HepG2 (cell line): Measurements from ENCODE around the gene RPL3. TPM values are rescaled to one million over a fixed set of nuclear protein-coding genes. Genes with fewer than 3 reads are reported as not detected.

Experiments used
- EP300 ChIP-seq, 3 experiments: sonication (generic) in 1 of 3; formaldehyde crosslinking in 1 of 3; IDR thresholded peaks; 2 replicates each; pipeline versions ENCODE4 v1.5.1 to v1.6.1; 2011 to 2020; ENCODE audit warnings: low read depth in 2 of 3, low read length in 2 of 3, borderline replicate concordance in 1 of 3, improper control_type of control experiment in 1 of 3, mild to moderate bottlenecking in 1 of 3, missing genetic modification reagents in 1 of 3, moderate library complexity in 1 of 3
- HMGA1 ChIP-seq: sonication (generic); formaldehyde crosslinking; conservative IDR thresholded peaks from 2 replicates; pipeline ENCODE4 v1.4.0; 2020; ENCODE audit warnings: missing genetic modification reagents
- KLF9 ChIP-seq: IDR thresholded peaks from 2 replicates; pipeline ENCODE4 v1.6.1; 2016; ENCODE audit warnings: low read depth
- NCOA2 ChIP-seq: sonication (generic); formaldehyde crosslinking; IDR thresholded peaks from 2 replicates; pipeline ENCODE4 v1.8.0; 2022; ENCODE audit warnings: inconsistent platforms
- NFE2 ChIP-seq: sonication (generic); formaldehyde crosslinking; IDR thresholded peaks from 2 replicates; pipeline ENCODE4 v1.4.0; 2020; ENCODE audit warnings: missing genetic modification reagents
- NFRKB ChIP-seq: fragments of 450-650 bp; IDR thresholded peaks from 2 replicates; pipeline ENCODE4 v1.6.1; 2017
- NR2F2 ChIP-seq: IDR thresholded peaks from 2 replicates; pipeline ENCODE4 v1.6.1; 2012; ENCODE audit warnings: low read depth, inconsistent platforms, borderline replicate concordance
- SIX4 ChIP-seq: sonication (generic); formaldehyde crosslinking; IDR thresholded peaks from 2 replicates; pipeline ENCODE4 v1.4.0; 2020; ENCODE audit warnings: missing genetic modification reagents
- SOX5 ChIP-seq: IDR thresholded peaks from 2 replicates; pipeline ENCODE4 v1.6.1; 2016; ENCODE audit warnings: borderline replicate concordance
- SP5 ChIP-seq: IDR thresholded peaks from 2 replicates; pipeline ENCODE4 v1.6.1; 2016; ENCODE audit warnings: low read depth, borderline replicate concordance
- TMF1 ChIP-seq: sonication (generic); formaldehyde crosslinking; IDR thresholded peaks from 2 replicates; pipeline ENCODE4 v1.8.1; 2022; ENCODE audit warnings: low read depth, missing genetic modification reagents
- TOE1 ChIP-seq: sonication (generic); formaldehyde crosslinking; IDR thresholded peaks from 2 replicates; pipeline ENCODE4 v1.4.0; 2020; ENCODE audit warnings: mild to moderate bottlenecking, missing genetic modification reagents
- ZNF382 ChIP-seq: sonication (generic); formaldehyde crosslinking; IDR thresholded peaks from 2 replicates; pipeline ENCODE4 v1.5.0; 2020; ENCODE audit warnings: missing genetic modification reagents, mild to moderate bottlenecking, borderline replicate concordance
- ZNF44 ChIP-seq: sonication (generic); formaldehyde crosslinking; IDR thresholded peaks from 2 replicates; pipeline ENCODE4 v1.5.1; 2020; ENCODE audit warnings: mild to moderate bottlenecking, missing genetic modification reagents
- ZNF567 ChIP-seq: sonication (generic); formaldehyde crosslinking; IDR thresholded peaks from 2 replicates; pipeline ENCODE4 v1.8.1; 2023; ENCODE audit warnings: mild to moderate bottlenecking, missing genetic modification reagents, borderline replicate concordance
- ZNF775 ChIP-seq: sonication (generic); formaldehyde crosslinking; IDR thresholded peaks from 2 replicates; pipeline ENCODE4 v1.4.0; 2020; ENCODE audit warnings: missing genetic modification reagents, mild to moderate bottlenecking, moderate library complexity, borderline replicate concordance
- polyA plus RNA-seq, 8 experiments: library from polyadenylated mRNA; depleted of rRNA in 3 of 8; stranded (reverse) in 7 of 8; unstranded in 1 of 8; fragments of >200 nt; fragmentation: Illumina TruSeq in 4 of 8; extraction: Trizol in 4 of 8; gene quantifications; 2 replicates each; pipeline versions ENCODE4 v1.2.1 to v1.2.3, GENCODE V29; 2011 to 2016; ENCODE audit warnings: low read depth in 4 of 8, missing spikeins in 1 of 8, mixed read lengths in 1 of 8; ENCODE audit not compliant: insufficient read depth in 1 of 8
- total RNA-seq, 5 experiments: library from RNA; depleted of rRNA; stranded (reverse); fragments of >200 nt; fragmentation: Illumina TruSeq; extraction: Trizol; gene quantifications; 2 replicates each; pipeline ENCODE4 v1.2.3, GENCODE V29; 2016; ENCODE audit warnings: low read depth in 1 of 5
- TF ChIP-seq, protein P1 (sequence below): IDR thresholded peaks from 2 replicates; pipeline ENCODE4 v1.6.1; 2016
- TF ChIP-seq, protein P2 (sequence below): fragments of 450-650 bp; IDR thresholded peaks from 2 replicates; pipeline ENCODE4 v1.6.1; 2017
- TF ChIP-seq, protein P3 (sequence below): sonication (generic); formaldehyde crosslinking; IDR thresholded peaks from 2 replicates; pipeline ENCODE4 v1.4.0; 2020; ENCODE audit warnings: missing genetic modification reagents, borderline replicate concordance
- TF ChIP-seq, protein P4 (sequence below): sonication (generic); formaldehyde crosslinking; IDR thresholded peaks from 2 replicates; pipeline ENCODE4 v1.4.0; 2020; ENCODE audit warnings: missing genetic modification reagents
- TF ChIP-seq, protein P5 (sequence below): sonication (generic); formaldehyde crosslinking; IDR thresholded peaks from 2 replicates; pipeline ENCODE4 v1.4.0; 2020; ENCODE audit warnings: mild to moderate bottlenecking, missing genetic modification reagents

RPL3 gene
- total and polyA plus RNA-seq, 2 of the 13 experiments (the other 11 are each of a cell fraction or from before 2014, with no cell fraction given) = 1,051 to 3,279 TPM

DNA sequence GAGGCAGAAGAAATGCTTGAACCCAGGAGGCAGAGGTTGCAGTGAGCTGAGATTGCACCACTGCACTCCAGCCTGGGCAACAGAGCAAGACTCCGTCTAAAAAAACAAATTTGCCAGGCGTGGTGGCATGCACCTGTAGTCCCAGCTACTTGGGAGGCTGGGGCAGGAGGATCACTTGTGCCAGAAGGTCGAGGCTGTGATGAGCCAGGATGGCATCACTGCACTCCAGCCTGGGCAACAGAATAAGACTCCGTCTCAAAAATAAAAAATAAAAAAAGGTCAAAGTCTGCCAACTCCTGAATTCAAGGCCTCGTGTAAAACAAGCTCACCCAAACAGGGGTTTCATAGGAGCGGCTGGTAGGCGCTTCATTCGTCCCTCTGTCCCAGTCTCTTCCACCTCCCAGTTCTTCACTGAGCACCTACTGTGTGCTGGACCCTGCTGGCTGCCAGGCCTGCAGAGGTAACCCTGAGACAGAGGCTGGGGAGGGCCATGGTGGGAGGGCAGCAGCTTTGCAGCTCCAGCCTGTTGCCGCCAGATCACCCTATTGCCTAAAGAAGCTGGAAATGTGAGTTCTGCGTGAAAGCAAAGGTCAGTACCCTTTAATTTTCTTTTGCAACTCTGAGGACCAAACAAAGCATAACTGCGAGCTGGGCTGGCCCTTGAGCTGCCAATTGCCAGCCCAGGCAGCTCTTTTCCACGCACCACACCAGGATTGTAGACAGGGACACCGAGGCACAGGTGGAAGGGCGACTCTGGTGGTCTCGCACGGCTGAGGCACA is 15.3 kb downstream of the RPL3 start (continued):
- TF ChIP-seq ZNF775 = no peak
- TF ChIP-seq SIX4 (CRISPR knock-in tag) = no peak
- TF ChIP-seq, protein P1, sequence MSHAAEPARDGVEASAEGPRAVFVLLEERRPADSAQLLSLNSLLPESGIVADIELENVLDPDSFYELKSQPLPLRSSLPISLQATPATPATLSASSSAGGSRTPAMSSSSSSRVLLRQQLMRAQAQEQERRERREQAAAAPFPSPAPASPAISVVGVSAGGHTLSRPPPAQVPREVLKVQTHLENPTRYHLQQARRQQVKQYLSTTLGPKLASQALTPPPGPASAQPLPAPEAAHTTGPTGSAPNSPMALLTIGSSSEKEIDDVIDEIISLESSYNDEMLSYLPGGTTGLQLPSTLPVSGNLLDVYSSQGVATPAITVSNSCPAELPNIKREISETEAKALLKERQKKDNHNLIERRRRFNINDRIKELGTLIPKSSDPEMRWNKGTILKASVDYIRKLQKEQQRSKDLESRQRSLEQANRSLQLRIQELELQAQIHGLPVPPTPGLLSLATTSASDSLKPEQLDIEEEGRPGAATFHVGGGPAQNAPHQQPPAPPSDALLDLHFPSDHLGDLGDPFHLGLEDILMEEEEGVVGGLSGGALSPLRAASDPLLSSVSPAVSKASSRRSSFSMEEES = no peak
- TF ChIP-seq NFRKB = no peak
- TF ChIP-seq, protein P2, sequence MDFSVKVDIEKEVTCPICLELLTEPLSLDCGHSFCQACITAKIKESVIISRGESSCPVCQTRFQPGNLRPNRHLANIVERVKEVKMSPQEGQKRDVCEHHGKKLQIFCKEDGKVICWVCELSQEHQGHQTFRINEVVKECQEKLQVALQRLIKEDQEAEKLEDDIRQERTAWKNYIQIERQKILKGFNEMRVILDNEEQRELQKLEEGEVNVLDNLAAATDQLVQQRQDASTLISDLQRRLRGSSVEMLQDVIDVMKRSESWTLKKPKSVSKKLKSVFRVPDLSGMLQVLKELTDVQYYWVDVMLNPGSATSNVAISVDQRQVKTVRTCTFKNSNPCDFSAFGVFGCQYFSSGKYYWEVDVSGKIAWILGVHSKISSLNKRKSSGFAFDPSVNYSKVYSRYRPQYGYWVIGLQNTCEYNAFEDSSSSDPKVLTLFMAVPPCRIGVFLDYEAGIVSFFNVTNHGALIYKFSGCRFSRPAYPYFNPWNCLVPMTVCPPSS = no peak
- TF ChIP-seq NCOA2 (CRISPR knock-in tag) = no peak
- no peak for TF ChIP-seq ZNF382 (CRISPR knock-in tag)
- TF ChIP-seq, protein P3, sequence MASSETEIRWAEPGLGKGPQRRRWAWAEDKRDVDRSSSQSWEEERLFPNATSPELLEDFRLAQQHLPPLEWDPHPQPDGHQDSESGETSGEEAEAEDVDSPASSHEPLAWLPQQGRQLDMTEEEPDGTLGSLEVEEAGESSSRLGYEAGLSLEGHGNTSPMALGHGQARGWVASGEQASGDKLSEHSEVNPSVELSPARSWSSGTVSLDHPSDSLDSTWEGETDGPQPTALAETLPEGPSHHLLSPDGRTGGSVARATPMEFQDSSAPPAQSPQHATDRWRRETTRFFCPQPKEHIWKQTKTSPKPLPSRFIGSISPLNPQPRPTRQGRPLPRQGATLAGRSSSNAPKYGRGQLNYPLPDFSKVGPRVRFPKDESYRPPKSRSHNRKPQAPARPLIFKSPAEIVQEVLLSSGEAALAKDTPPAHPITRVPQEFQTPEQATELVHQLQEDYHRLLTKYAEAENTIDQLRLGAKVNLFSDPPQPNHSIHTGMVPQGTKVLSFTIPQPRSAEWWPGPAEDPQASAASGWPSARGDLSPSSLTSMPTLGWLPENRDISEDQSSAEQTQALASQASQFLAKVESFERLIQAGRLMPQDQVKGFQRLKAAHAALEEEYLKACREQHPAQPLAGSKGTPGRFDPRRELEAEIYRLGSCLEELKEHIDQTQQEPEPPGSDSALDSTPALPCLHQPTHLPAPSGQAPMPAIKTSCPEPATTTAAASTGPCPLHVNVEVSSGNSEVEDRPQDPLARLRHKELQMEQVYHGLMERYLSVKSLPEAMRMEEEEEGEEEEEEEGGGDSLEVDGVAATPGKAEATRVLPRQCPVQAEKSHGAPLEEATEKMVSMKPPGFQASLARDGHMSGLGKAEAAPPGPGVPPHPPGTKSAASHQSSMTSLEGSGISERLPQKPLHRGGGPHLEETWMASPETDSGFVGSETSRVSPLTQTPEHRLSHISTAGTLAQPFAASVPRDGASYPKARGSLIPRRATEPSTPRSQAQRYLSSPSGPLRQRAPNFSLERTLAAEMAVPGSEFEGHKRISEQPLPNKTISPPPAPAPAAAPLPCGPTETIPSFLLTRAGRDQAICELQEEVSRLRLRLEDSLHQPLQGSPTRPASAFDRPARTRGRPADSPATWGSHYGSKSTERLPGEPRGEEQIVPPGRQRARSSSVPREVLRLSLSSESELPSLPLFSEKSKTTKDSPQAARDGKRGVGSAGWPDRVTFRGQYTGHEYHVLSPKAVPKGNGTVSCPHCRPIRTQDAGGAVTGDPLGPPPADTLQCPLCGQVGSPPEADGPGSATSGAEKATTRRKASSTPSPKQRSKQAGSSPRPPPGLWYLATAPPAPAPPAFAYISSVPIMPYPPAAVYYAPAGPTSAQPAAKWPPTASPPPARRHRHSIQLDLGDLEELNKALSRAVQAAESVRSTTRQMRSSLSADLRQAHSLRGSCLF = no peak
- no peak for TF ChIP-seq ZNF44 (CRISPR knock-in tag)
- TF ChIP-seq, protein P4, sequence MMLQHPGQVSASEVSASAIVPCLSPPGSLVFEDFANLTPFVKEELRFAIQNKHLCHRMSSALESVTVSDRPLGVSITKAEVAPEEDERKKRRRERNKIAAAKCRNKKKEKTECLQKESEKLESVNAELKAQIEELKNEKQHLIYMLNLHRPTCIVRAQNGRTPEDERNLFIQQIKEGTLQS (CRISPR knock-in tag) = no peak
- TF ChIP-seq, protein P5, sequence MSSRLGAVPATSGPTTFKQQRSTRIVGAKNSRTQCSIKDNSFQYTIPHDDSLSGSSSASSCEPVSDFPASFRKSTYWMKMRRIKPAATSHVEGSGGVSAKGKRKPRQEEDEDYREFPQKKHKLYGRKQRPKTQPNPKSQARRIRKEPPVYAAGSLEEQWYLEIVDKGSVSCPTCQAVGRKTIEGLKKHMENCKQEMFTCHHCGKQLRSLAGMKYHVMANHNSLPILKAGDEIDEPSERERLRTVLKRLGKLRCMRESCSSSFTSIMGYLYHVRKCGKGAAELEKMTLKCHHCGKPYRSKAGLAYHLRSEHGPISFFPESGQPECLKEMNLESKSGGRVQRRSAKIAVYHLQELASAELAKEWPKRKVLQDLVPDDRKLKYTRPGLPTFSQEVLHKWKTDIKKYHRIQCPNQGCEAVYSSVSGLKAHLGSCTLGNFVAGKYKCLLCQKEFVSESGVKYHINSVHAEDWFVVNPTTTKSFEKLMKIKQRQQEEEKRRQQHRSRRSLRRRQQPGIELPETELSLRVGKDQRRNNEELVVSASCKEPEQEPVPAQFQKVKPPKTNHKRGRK (CRISPR knock-in tag) = no peak
- TF ChIP-seq NR2F2 = no peak
- TF ChIP-seq ZNF567 (CRISPR knock-in tag) = no peak
- TF ChIP-seq SOX5 (CRISPR knock-in tag) = no peak; the same call in 1 of the 2 replicates
- no peak for TF ChIP-seq HMGA1 (CRISPR knock-in tag)
- TF ChIP-seq NFE2 (CRISPR knock-in tag) = no peak
- TF ChIP-seq TOE1 (CRISPR knock-in tag) = no peak
- TF ChIP-seq KLF9 (CRISPR knock-in tag) = no peak
- TF ChIP-seq TMF1 = no peak
- no peak for TF ChIP-seq EP300 (IDR thresholded peaks at IDR 0.05; ENCODE audit: low read depth in 2 of 2, low read length in 2 of 2)
- TF ChIP-seq EP300 (CRISPR knock-in tag; IDR thresholded peaks at IDR 0.05; ENCODE audit: borderline replicate concordance) = no peak
- TF ChIP-seq SP5 (CRISPR knock-in tag) = no peak
